GM21526 (cell line): ENCODE measurements around the gene NUDT15.
"Not testable (repeated sequence)": the region's sequence is repeated elsewhere in the genome, so short reads cannot be mapped to it uniquely, and the experiment has no call there.

Source experiments
- ATAC-seq: cut with Tn5 transposase; IDR thresholded peaks from one replicate; pipeline ENCODE4 v1.9.1; 2021; ENCODE audit warnings: moderate library complexity; ENCODE audit not compliant: unreplicated experiment, low FRiP score

NUDT15 gene

GRCh38 chr13:48037346-48038173 is at the start of gene NUDT15:
Gene NUDT15 (plus strand): TSS chr13:48037726. CDS start chr13:48037747, 21 bp downstream.
- peak; percentile 93 for ATAC-seq

GRCh38 chr13:47990427-47990826 is 47.1 kb upstream of the NUDT15 start:
- no peak for ATAC-seq

GRCh38 chr13:47990920-47991466 is 46.5 kb upstream of the NUDT15 start:
- no peak for ATAC-seq

GRCh38 chr13:47991859-47992258 is 45.7 kb upstream of the NUDT15 start:
- ATAC-seq: no peak

GRCh38 chr13:47997384-47997783 is 40.1 kb upstream of the NUDT15 start:
- ATAC-seq: no peak

- ATAC-seq: no peak
These were observed 37.6 kb upstream of the NUDT15 start for GRCh38 chr13:47999973-48000372.

- ATAC-seq: peak; percentile 39
These were observed 36.9 kb upstream of the NUDT15 start for GRCh38 chr13:48000559-48001113.

GRCh38 chr13:48001114-48001881 is 36.2 kb upstream of the NUDT15 start, which contains the start of gene SUCLA2:
Gene SUCLA2 (minus strand): TSS chr13:48001273. CDS start chr13:48001269, 4 bp downstream.
- ATAC-seq: peak; percentile 95

- ATAC-seq: not testable (repeated sequence)
These were observed 35.5 kb upstream of the NUDT15 start for GRCh38 chr13:48001999-48002398.

- no peak for ATAC-seq
These were observed 33.3 kb upstream of the NUDT15 start for GRCh38 chr13:48004201-48004600.

- ATAC-seq: no peak
These were observed 31.1 kb upstream of the NUDT15 start for GRCh38 chr13:48006396-48006795.

- ATAC-seq: no peak
These were observed 28.2 kb upstream of the NUDT15 start for GRCh38 chr13:48009284-48009683.

GRCh38 chr13:48010698-48011097 is 26.8 kb upstream of the NUDT15 start:
- ATAC-seq: no peak

GRCh38 chr13:48012668-48013067 is 24.9 kb upstream of the NUDT15 start:
- ATAC-seq: no peak

- ATAC-seq: no peak
These were observed 23.2 kb upstream of the NUDT15 start for GRCh38 chr13:48014359-48014758.

- ATAC-seq: no peak
These were observed 18.9 kb upstream of the NUDT15 start for GRCh38 chr13:48018637-48019036.

- ATAC-seq: no peak
These were observed 17.7 kb upstream of the NUDT15 start for GRCh38 chr13:48019796-48020195.

- ATAC-seq: no peak
These were observed 9.5 kb upstream of the NUDT15 start for GRCh38 chr13:48028066-48028465.

- no peak for ATAC-seq
These were observed 7.7 kb upstream of the NUDT15 start for GRCh38 chr13:48029859-48030258.

- ATAC-seq: no peak
These were observed 1.2 kb downstream of the NUDT15 start for GRCh38 chr13:48038761-48039160.

GRCh38 chr13:48040049-48040448 is 2.5 kb downstream of the NUDT15 start:
- no peak for ATAC-seq
